ENCODE measurements around the gene STXBP5.

STXBP5 gene

GRCh38 chr6:147212622-147213021 lies 8.4 kb downstream of the STXBP5 start:
- DNase-seq = no peak

GRCh38 chr6:147213772-147214171 lies 9.6 kb downstream of the STXBP5 start:
- DNase-seq = no peak

- no peak for DNase-seq
These were observed 10.3 kb downstream of the STXBP5 start for GRCh38 chr6:147214248-147215227.

GRCh38 chr6:147216915-147217314 lies 12.7 kb downstream of the STXBP5 start:
- DNase-seq = no peak

GRCh38 chr6:147217840-147218404 lies 13.7 kb downstream of the STXBP5 start:
- DNase-seq = no peak

- DNase-seq = no peak
These were observed 14.6 kb downstream of the STXBP5 start for GRCh38 chr6:147218797-147219196.

- no peak for DNase-seq
These were observed 15.2 kb downstream of the STXBP5 start for GRCh38 chr6:147219463-147219862.

- DNase-seq = no peak
These were observed 16.1 kb downstream of the STXBP5 start for GRCh38 chr6:147220345-147220744.

GRCh38 chr6:147221739-147222138 lies 17.5 kb downstream of the STXBP5 start:
- DNase-seq = no peak

GRCh38 chr6:147222160-147222838 lies 18.1 kb downstream of the STXBP5 start:
- no peak for DNase-seq

GRCh38 chr6:147223736-147224135 lies 19.5 kb downstream of the STXBP5 start:
- DNase-seq = no peak

- no peak for DNase-seq
These were observed 22.0 kb downstream of the STXBP5 start for GRCh38 chr6:147226163-147226724.

- DNase-seq = no peak
These were observed 22.7 kb downstream of the STXBP5 start for GRCh38 chr6:147226877-147227276.

- DNase-seq = no peak
These were observed 23.6 kb downstream of the STXBP5 start for GRCh38 chr6:147227770-147228320.

- DNase-seq = no peak
These were observed 27.4 kb downstream of the STXBP5 start for GRCh38 chr6:147231589-147231988.

GRCh38 chr6:147234685-147235084 lies 30.5 kb downstream of the STXBP5 start:
- DNase-seq = no peak

- no peak for DNase-seq
These were observed 33.9 kb downstream of the STXBP5 start for GRCh38 chr6:147238164-147238563.

GRCh38 chr6:147238906-147239305 lies 34.7 kb downstream of the STXBP5 start:
- no peak for DNase-seq

GRCh38 chr6:147244832-147245231 lies 40.6 kb downstream of the STXBP5 start:
- no peak for DNase-seq

GRCh38 chr6:147245693-147246092 lies 41.5 kb downstream of the STXBP5 start:
- DNase-seq = no peak

- DNase-seq = no peak
These were observed 42.8 kb downstream of the STXBP5 start for GRCh38 chr6:147246853-147247635.

GRCh38 chr6:147248859-147249258 lies 44.6 kb downstream of the STXBP5 start:
- DNase-seq = no peak
